Activated CD4-positive, alpha-beta T cell treated with anti-CD3 and anti-CD28 coated beads for 1 hour (primary cell): ENCODE measurements around the gene KLK12.
A peak's percentile ranks its signal among the peaks of the same experiment; 100 is the strongest.

Source experiments
- DNase-seq: peaks from one replicate; pipeline ENCODE4 v3.0.0-alpha.2; 2020

KLK12 gene

DNA sequence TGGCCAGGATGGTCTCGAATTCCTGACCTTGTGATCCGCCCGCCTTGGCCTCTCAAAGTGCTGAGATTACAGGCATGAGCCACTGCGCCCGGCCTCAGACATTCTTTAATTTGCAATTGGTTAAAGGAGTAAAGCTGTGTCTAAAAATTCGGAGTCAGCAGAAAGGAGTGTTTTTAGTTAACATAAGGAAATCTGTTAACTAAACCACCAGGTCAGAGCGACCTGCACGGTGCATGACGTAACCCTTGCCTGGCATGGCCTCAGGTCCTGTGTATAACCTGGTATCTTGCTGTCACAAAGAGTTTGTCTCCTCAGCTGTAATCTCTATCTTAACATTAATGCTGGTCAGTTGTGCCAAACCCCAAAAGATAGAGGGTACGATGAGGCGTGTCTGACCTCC is 9.5 kb upstream of the KLK12 start:
- DNase-seq, result no peak

DNA sequence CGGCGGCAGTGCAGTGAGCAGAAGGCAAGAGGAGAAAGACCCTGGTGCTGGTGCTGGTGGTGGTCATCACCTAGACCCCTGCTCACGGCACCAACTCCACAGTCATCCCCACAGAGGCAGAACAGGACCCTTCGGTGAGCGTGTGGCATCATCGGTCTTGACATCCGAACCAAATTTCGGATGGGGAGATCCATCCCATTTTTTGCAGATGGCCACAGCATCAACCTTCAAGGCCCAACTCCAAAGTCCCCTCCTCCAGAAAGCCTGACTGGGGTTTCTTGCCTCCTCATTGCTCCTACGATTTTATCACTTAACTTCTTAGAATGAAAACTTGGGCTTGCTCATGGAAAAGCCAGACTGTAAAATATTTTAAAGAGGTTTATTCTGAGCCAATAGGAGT is 8.7 kb upstream of the KLK12 start:
- no peak for DNase-seq

DNA sequence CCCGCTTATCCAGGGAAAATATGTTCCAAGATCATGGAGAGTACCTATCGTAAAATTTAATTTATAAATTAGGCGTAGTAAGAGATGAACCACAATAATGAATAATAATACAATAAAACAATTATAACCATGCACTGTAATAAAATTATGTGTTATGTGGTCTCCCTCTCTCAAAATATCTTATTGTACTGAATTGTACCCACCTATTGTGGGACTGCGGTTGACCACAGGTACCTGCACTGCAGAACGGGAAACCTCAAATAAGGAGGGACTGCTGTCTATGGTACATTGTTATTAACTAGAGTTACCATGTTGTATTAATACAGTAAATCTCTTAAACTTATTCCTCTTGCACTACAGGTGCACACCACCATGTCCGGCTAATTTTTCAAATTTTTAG is 5.3 kb upstream of the KLK12 start:
- DNase-seq, result no peak

DNA sequence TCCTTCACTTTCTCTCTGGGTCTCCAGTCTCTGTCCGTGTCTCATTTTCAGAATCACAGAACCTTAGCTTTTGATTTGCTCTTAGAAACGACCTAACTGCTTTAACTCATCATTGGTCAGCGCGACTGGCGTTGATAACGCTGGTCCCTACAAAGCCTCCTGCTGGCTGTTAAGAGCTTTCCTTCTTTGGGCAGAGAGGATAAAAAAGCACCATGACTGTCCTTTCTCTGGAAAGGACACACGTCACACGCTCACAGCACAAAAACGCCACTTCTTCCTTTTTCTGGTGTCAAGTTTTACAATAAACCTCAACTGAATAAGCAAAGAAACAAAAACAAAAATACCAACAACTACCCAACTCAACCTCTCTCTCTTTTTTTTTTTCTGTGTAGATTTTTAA is 1.7 kb upstream of the KLK12 start:
- DNase-seq, result no peak

DNA sequence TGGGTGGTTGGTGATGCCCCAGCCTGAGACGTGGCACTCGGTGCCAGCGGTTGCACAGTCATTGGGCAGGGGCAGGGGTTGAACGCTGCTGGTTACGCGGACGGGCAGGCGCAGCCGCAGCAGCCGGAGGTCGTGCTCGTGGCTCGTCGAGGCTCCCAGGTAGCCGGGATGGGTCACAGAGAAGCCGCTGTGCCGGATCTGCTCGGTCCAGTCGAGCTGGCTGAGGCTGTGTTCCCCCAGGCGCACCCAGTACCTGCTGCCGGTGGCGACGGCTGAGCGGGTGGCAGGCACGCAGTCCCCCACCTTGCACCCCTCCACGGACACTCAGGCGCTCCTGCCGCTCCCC is 2.9 kb downstream of the KLK12 start:
- DNase-seq, result no peak

DNA sequence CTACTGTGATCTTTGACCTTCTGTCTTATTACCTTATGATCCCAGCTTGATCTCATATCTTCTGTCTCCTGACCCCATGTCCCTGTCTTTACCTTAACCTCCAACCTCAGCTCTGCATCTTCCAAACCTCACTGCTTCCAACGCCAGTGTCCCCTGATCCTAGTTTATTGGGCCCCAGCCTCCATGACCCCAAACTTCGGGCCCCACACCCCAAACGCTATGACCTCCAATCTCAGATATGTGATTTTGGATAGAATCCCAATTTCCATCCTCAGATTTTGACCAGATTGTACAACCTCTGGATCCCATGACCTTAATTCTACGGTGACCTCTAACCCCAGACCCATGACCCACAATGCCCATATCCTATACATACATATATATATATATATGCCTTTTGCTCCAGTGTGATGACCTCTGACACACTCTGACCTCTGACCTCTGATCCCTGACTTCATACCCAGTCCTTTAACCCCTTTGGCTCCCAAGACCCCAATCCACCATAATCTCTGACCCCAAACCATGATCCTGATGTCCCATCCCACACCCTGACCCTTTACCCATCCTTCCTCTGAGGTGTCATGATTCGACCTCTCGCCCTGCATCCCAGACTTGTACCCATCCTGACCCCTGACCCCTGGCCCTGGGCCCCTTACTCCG is 3.5 kb downstream of the KLK12 start:
- no peak for DNase-seq

DNA sequence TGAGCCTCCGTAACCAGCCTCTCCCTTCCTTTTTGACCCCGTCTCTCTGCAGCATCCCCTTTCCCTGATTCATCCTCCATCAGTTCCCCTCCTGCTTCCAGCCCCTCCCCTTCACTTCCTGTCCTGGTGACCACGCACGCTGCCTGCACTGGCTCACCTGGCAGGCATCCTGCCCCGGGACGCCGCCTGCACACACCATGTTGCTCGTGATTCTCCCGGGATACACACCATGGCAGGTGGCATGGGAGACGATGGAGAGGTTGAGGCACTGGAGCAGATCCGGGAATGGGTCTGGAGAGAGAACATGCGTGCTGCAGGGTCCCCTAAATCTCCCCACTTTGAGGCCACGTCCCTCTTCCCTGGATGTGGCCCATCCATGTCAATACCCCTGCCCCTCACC is 4.2 kb downstream of the KLK12 start:
- DNase-seq, result no peak

DNA sequence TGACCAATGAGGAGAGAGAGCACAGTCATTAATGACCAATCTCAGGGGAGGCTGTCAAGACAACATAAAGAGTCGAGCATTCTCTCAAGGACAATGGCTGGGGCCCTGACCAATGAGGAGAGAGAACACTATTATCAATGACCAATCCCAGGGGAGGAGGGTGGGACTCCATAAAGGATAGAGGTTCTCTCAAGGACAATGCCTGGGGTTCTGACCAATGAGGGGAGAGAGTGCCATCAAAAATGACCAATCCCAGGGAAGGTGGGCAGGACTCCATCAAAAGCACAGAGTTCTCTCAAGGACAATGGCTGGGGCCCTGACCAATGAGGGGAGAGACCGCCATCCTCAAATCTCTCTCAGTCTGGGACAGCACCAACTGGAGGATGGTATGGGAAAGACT is 5.1 kb downstream of the KLK12 start:
- no peak for DNase-seq

DNA sequence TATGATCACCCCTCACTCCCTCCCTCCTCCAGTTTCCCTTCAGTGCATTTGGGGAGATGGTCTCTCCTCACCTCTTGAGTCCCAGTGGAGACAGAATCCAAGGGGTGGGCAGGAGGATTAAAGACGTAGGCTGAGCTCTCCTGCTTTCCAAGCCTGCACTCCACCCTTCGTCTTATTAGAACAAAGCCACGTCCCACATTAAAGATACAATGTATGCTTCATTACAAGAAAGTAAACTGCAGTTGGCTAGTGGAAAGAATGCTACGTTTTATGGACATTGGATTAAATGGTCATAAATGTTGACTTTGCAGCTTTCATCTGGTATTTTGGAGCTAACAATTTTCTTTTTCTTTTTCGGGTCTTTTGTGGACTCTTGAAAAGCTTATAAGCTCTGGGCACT is 6.9 kb downstream of the KLK12 start:
- no peak for DNase-seq

DNA sequence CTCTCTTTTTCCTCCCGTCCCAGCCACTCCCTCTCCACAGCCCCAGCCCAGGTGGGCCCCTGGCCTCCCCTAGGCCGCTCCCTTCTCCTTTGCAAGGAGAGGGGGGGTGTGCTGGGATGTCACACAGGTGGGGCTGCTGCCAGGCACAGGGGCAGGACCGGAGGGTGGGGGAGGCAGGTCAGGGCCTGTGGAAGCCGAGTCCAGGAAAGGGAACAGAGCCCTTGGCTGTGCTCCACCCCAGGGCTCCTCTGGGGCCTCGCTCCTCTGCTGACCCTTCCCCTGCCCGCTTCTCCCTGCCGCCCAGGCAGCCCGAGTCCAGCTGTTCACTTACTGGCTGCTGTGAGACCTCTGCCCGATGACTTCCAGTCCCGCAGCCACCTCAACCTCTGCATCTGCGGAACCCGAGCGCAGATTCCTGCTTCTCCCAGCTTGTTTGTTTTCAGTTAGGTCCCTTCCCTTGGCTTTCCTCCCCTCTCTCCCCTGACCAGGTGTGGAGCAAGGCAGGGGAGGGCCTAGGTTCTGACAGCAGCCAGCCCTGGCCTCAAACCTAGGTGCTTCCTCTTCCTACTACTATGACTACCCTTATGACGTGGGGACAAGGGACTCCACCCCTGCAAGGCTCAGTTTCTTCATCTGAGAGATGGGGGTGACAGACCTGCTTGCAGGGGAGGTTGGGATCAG is 7.5 kb downstream of the KLK12 start:
- no peak for DNase-seq

DNA sequence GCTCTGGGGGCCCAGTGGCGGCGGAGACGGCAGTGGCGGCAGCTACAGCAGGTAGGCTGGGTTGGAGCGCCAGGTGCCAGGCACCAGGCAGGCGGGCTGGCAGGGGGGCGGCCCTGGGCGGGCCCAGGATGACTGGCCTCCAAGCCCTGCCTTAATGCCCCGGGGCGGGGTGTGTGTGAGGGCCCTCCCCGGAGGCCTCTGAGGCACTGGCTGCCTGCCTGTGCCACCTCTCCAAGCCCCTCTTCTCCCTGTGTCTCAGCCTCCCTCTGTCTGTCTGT is 8.3 kb downstream of the KLK12 start, which contains the start of gene KLK11:
Gene KLK11 (minus strand): TSS at position 63 of the 278 bp plus-strand sequence. CDS start 985 bp downstream, outside the sequence.
- no peak for DNase-seq

DNA sequence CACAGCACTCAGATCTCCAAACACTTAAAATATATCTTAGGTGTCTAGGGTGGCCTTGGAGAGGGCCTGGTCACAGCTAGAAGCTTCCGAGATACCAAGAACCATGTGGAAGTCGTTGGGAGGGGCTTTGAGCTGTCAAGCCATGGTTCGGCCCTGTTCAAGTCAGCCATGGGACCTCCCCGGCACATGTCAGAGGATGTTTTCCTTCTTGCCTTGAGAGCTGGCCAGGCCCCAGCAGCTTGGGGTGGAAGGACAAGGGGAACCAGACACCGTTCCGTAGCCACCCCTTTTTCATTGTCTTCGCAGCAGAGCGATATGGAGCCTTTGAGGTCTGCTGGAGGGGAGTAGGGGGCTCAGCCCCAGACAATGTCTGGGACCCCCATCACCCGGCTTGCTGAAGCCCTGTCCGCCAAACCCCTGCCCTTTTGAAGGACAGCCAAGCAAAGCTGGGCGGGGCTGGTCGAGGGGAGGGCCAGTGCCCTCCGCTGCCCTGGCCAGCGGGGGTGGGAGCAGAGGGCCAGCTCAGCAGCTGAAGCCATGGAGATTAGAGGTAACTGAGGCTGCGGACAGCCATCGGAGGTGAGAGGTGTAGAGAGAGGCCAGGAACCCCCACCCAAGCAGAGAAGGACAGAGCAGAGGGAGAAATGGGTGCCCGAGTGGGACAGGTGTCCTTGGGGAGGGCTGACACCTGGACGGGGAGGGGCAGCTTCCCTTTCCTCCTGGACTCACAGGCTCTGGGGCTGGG is 8.8 kb downstream of the KLK12 start:
- no peak for DNase-seq

DNA sequence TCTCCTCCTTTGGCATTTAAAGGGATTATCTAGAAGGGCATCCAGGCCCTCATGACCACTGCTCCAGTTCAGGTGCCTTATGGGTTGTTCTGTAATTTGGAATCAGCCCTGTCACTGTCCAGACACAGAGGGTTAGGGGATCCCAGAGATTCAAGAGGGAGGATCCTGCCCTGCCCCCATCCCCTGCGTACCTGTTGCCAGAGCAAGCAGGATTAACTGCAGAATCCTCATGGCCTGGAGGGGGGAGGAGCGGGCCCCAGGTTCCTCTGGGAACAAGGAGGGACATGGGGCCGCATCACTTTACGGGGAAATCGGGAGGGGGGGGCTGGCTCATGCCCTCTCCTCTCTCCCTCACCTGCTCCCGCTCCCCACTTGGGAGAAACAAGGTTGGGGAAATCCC is 9.4 kb downstream of the KLK12 start:
- no peak for DNase-seq

DNA sequence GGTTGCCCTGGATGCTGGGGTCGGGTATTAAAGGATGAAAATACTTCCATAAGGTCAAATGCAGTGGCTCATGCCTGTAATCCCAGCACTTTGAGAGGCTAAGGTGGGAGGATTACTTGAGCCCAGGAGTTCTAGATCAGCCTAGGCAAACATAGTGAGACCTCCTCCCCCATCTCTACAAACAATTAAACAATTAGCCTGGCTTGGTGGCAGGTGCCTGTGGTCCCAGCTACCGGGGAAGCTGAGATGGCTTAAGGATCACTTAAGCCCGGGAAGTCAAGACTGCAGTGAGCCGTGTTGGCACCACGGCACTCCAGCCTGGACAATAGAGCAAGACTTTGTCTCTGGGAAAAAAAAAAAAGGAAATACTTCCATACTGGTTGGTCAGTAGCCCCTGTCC is 9.9 kb downstream of the KLK12 start:
- DNase-seq, result no peak

DNA sequence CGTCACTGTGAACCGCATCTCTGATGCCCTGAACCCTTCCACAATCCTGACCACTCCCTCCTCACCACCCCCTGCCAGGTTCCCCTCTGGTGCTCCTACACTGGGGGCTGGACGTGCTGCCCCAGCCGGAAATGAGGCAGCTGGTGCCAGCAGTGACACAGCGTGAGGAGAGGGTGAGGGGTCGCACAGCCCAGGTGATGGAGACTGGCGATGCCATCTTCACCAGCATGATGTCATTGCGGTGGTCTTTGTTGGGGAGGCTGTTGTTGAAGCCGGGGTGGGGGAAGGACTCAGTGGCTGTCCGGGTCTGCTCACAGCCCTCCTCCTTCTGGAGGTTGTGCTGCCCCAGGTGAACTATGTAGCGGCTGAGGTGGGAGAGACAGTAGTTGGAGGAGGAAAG is 10.9 kb downstream of the KLK12 start:
- DNase-seq, result no peak

DNA sequence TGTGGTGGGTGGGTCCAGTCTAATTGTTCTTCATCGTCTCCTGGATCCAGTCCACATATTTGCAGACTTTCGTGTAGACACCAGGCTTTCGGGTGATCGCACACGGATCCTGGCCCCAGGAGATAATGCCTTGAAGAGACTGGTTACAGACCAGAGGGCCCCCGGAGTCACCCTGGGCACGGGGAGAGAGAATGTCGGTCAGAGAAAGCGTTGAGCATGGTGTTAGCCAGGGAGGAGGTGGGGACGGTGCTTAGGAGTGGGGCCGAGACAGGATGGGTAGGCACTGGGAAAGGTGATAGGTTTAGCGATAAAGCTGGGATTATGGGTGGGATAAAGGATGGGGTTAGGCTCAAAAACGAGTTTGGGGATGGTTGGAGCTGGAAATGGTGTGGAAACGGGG is 12.3 kb downstream of the KLK12 start:
- DNase-seq, result no peak

DNA sequence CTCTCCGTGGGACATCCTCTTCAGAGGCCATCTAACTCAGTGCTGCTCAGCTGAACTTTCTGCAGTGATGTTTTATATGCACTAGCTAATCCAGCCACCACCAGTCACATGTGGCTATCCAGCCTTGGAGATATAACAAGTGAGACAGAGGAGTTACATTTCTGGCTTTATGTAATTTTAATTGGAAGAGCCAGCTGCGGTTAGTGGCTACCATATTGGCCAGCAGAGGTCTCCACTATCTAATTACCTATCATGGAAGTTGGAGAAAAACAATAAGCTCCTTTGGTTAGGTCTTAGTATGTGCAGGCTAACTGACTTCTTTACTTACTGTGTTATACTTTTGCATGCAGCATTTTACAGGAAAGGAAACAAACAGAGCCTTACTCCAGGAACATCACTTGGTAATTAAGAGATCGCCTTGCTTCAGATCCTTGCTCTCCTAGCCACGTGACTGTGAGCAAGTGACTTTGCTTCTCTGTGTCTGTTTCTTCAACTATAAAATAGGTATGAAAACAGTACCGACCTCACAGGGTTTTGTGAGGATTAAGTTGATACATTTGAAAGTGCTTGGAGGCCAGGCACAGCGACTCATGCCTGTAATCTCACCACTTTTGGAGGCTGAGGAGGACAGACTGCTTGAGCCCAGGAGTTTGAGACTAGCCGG is 13.7 kb downstream of the KLK12 start:
- DNase-seq, result no peak

DNA sequence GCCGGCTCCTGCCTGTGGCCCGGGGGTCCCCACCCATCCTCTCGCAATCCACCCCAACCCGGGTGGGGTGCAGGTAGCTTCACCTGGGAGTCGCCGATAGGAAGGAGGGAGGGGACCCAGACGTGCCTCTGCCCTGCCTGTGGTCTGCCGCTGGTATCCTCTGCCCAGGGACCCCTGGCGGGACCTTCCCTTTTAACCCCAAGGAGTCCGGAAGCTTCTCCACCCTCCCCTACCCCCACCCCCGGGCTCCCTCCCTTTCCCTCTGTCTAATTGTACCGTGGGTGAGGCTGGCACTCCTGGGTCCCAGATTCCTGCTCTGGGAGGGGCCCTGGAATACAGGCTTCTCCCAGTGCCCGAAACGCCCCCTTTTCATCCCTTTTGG is 15.3 kb downstream of the KLK12 start, which contains the start of gene KLK10:
Gene KLK10 (minus strand): TSS at position 166 of the 382 bp plus-strand sequence. CDS start 579 bp downstream, outside the sequence.
- DNase-seq, result no peak

DNA sequence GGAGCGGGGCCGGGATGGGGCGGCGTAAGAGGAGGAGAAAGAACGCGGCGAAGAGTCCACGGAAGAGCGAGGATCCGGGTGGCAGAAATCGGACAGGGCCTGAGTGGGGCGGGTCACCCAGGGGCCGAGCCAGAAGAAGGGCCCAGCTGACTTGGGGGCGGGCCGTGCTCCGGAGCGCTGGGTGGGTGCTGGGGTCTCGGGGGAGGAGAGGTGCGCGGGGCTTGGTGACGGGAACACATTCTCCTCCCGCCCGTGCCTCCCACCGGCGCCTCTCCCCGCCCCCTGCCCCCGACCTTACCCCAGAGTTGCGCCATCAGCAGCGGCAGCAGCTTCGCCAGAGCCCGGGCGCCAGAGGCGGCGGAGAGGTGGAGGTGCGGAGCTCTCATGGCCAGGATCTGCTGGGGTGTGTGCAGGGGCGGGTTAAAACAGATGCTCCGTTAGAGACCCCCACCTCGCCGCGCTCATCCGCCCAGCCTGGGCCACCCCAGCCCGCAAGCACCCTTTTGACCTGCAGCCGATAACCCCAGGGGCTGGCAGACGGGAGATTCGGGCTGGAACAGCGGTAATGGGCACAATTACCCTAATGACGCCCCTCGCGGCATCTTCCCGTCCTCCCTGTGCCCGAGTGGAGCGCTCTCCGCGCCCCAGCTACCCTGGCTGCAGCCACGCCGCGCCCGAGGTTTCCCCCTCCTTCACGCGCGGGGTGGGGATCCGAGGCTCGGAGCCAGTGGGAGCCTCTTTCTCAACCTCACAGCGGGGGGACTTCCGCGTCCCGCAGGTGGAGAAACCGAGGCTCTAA is 15.9 kb downstream of the KLK12 start:
- no peak for DNase-seq

DNA sequence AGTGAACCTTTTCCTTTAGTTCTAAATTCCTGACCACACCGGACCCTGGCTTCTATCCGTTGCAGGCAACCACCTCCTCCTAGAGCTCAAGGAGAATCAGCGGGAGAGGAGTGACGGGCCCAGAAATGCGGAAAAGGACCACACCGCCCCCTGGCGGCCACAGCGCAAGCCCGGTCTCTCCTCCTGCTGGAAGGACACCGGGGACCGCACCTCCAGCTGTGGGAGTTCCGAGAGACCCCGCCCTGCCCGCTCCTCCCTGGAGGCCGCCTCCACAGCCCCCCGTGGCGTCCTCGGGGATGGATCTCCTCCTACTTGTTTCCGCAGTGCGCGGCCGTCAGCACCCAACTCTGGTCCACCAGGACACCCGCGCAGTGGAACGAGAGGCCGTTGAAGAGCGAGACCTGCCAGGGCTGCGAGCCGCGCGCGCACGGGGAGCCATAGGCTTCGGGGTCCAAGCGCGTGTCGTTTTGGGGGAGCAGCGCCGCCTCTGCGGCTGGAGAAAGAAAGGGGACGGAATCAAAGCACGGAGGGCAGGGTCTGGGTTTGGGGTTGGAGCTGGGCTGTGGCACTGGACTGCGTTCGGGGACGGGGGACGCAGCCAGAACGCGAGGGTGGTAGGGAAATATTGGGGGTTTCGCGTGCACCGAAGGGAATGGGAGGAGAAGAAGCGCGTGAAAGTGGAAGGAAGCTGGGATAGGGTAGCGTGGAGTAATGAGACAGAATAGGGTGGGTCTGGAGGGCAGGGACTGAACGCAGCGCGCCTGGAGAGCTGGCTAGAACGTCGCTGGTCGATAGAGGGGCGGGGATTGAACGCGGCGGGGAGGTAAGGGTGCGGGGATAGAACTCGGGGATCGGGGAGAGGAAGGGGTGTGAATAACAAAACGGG is 17.8 kb downstream of the KLK12 start:
- DNase-seq, result peak; percentile 33

DNA sequence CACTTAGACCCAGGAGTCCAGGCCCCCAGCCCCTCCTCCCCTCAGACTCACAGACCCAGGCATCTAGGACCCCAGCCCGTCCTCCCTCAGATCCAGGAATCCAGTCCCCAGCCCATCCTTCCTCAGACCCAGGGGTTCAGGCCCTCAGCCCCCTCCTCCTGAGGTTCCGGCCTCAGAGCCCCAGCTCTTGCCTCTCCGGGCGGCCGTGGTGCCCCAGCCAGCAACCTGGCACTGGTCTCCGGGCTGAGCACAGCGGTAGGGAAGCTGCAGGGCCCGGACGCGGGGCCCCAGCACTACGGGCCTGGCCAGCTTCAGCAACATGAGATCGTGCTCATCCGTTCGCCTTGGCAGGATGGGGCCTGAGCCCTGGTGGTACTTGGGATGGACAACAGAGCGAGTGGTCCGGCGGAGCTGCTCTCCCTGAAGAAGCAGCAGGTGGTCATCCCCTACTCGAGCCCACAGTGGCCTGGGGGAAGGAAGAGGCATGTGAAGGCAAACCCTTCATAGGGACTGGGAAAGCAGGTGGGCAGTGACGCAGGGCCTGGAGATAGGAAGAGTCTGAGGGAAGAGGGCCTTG is 19.0 kb downstream of the KLK12 start:
- no peak for DNase-seq

DNA sequence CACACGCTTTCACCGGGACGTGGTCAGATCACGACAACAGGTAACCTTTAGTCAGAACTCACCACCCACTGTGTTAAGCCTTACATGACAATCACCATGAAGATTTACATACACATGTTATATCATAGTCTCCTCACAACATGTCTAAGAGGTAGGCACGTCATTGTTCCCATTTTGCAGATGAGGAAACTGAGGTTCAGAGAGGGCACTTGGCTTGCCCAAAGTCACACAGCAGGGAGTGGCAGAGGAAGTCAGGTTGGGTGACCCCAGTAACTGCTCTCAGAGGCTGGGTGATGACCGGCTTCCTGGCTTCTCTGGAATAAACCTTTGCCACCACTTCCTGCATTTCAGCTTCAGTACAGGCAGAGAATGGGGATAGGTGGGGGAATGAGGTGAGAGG is 20.6 kb downstream of the KLK12 start:
- no peak for DNase-seq
